ENCODE measurements around the gene PRKG1. TPM values are rescaled to one million over a fixed set of nuclear protein-coding genes. Genes with fewer than 3 reads are reported as not detected.

Gene PRKG1
- polyA plus RNA-seq, 3 donors = not detected

- peaks cover 0 to 2% (median 0%) of the 10 kb centered on the region in 3 donors for H3K27me3 Mint-ChIP-seq (ENCODE audit: low read depth in 3 of 3)
- Histone ChIP-seq H4K20me1 (ENCODE audit: insufficient read depth, low read length) (no peaks in the 10 kb centered on the region), H3K79me2 (ENCODE audit: insufficient read depth, low read length) (no peaks in the 10 kb centered on the region), H3K27me3 (ENCODE audit: control insufficient read depth in 2 of 2, insufficient read depth in 2 of 2, low read length in 2 of 2) (no peaks in the 10 kb centered on the region), H3K4me3 (replicated peaks in 1 of 3; ENCODE audit: low read depth in 2 of 3, low read length in 3 of 3) (no peak overlapping the region), H3K9ac (ENCODE audit: insufficient read depth, low read length, poor library complexity, severe bottlenecking) (no peak overlapping the region), H3K9me3 (replicated peaks in 1 of 2; ENCODE audit: control insufficient read depth in 1 of 2, insufficient read depth in 1 of 2, low read length in 2 of 2) (no peaks in the 10 kb centered on the region), H3K36me3 (replicated peaks in 1 of 2; ENCODE audit: control insufficient read depth in 1 of 2, insufficient read depth in 2 of 2, low read length in 2 of 2) (no peaks in the 10 kb centered on the region), H3K4me1 (ENCODE audit: control insufficient read depth in 1 of 2, insufficient read depth in 2 of 2, low read length in 2 of 2) (no peaks in the 10 kb centered on the region), H2AFZ (ENCODE audit: insufficient read depth, low read depth, low read length, poor library complexity, severe bottlenecking) (no peak overlapping the region), H3K27ac (ENCODE audit: low read depth in 1 of 2, low read length in 2 of 2) (no peak overlapping the region), H3K4me2 (replicated peaks; ENCODE audit: extremely low read depth, low read length, poor library complexity, severe bottlenecking) (no peak overlapping the region)
- no peaks in the 10 kb centered on the region for H3K9me3 Mint-ChIP-seq
- H3K4me1 Mint-ChIP-seq = no peaks in the 10 kb centered on the region
- H3K27ac Mint-ChIP-seq = no peak overlapping the region
- DNase-seq = no peak
- no peak overlapping the region for H3K4me3 Mint-ChIP-seq
- no peaks in the 10 kb centered on the region for H3K36me3 Mint-ChIP-seq
- WGBS (ENCODE audit: insufficient coverage) = no CpG with 5 or more reads among the region's 4 CpGs
- TF ChIP-seq CTCF (IDR thresholded peaks at IDR 0.05) = no peak
- intact Hi-C loops (cut with micrococcal nuclease) = no loop called here
Measured at GRCh38 chr10:51109801-51110533, 35.7 kb downstream of the PRKG1 start.

GRCh38 chr10:51112013-51112412 is 37.7 kb downstream of the PRKG1 start:
- H3K4me1 ChIP-seq (ENCODE audit: control insufficient read depth in 1 of 2, insufficient read depth in 2 of 2, low read length in 2 of 2) = no peaks in the 10 kb centered on the region
- no peak overlapping the region for H3K27ac Mint-ChIP-seq
- H3K9me3 Mint-ChIP-seq = peaks cover 0 to 2% (median 0%) of the 10 kb centered on the region in 7 donors
- WGBS (ENCODE audit: insufficient coverage) = no CpG with 5 or more reads among the region's 4 CpGs
- no peak overlapping the region for H3K4me3 ChIP-seq (replicated peaks in 1 of 3; ENCODE audit: low read depth in 2 of 3, low read length in 3 of 3)
- intact Hi-C loops (cut with micrococcal nuclease) = no loop called here
- no peaks in the 10 kb centered on the region for H3K9me3 ChIP-seq (replicated peaks in 1 of 2; ENCODE audit: control insufficient read depth in 1 of 2, insufficient read depth in 1 of 2, low read length in 2 of 2)
- H3K36me3 Mint-ChIP-seq = no peaks in the 10 kb centered on the region
- DNase-seq = no peak
- no peaks in the 10 kb centered on the region for H3K79me2 ChIP-seq (ENCODE audit: insufficient read depth, low read length)
- H3K27me3 ChIP-seq (ENCODE audit: control insufficient read depth in 2 of 2, insufficient read depth in 2 of 2, low read length in 2 of 2) = no peaks in the 10 kb centered on the region
- H3K4me3 Mint-ChIP-seq = no peak overlapping the region
- no peak for TF ChIP-seq CTCF (IDR thresholded peaks at IDR 0.05)
- no peaks in the 10 kb centered on the region for H3K36me3 ChIP-seq (replicated peaks in 1 of 2; ENCODE audit: control insufficient read depth in 1 of 2, insufficient read depth in 2 of 2, low read length in 2 of 2)
- no peak overlapping the region for H3K9ac ChIP-seq (ENCODE audit: insufficient read depth, low read length, poor library complexity, severe bottlenecking)
- no peaks in the 10 kb centered on the region for H3K4me1 Mint-ChIP-seq
- no peaks in the 10 kb centered on the region for H4K20me1 ChIP-seq (ENCODE audit: insufficient read depth, low read length)
- peaks cover 0 to 2% (median 0%) of the 10 kb centered on the region in 3 donors for H3K27me3 Mint-ChIP-seq (ENCODE audit: low read depth in 3 of 3)
- no peak overlapping the region for H3K27ac ChIP-seq (ENCODE audit: low read depth in 1 of 2, low read length in 2 of 2)
- no peak overlapping the region for H3K4me2 ChIP-seq (replicated peaks; ENCODE audit: extremely low read depth, low read length, poor library complexity, severe bottlenecking)
- no peak overlapping the region for H2AFZ ChIP-seq (ENCODE audit: insufficient read depth, low read depth, low read length, poor library complexity, severe bottlenecking)
